GM12878 (cell line): ENCODE results near the gene B3GALNT2. TPM values are rescaled to one million over a fixed set of nuclear protein-coding genes. Genes with fewer than 3 reads are reported as not detected.
A peak's percentile ranks its signal among the peaks of the same experiment; 100 is the strongest.

Source experiments
- ATAC-seq: fragments of 200-7000 bp; cut with Tn5 transposase; 3 replicates; pipeline ENCODE4 v1.9.1; 2020; ENCODE audit warnings: mild to moderate bottlenecking, moderate library complexity
- BruUV-seq: library from RNA; stranded (reverse); fragments of 400-500 nt; replicated peaks from 2 replicates; lab custom pipeline; 2021; lab: Mats Ljungman, UMichigan
- CTCF ChIA-PET: fragments of 300-600 bp; sonication (Branson Sonifier 250); formaldehyde crosslinking; extraction: SDS; loops from one replicate; lab custom pipeline; 2021; ENCODE audit warnings: inconsistent platforms; lab: Yijun Ruan, JAX
- POLR2A ChIA-PET: fragments of 350-600 bp; formaldehyde crosslinking; extraction: SDS; loops from one replicate; lab custom pipeline; 2021; ENCODE audit warnings: inconsistent platforms; lab: Charles Lee
- RAD21 ChIA-PET: fragments of 300-600 bp; sonication (Branson Sonifier 250); formaldehyde crosslinking; loops from one replicate; lab custom pipeline; 2023; ENCODE audit warnings: antibody characterized with exemption; ENCODE audit not compliant: unreplicated experiment; lab: Charles Lee
- SMC1A ChIA-PET: fragments of 300-600 bp; sonication (Branson Sonifier 250); formaldehyde crosslinking; loops from one replicate; lab custom pipeline; 2023; ENCODE audit not compliant: unreplicated experiment, uncharacterized antibody; lab: Charles Lee
- DNase-seq: peaks from one replicate; pipeline ENCODE4 v3.0.0-alpha.2; 2011; ENCODE audit warnings: low read depth, low spot score
- FAIRE-seq: peaks from 3 replicates; lab custom pipeline; 2011; peaks lifted over from hg19 to GRCh38; lab: Jason Lieb, UNC
- H2AFZ ChIP-seq: 2 replicates; pipeline ENCODE4 v1.6.0; 2011; ENCODE audit warnings: low read depth, low read length, control low read depth; ENCODE audit not compliant: control insufficient read depth
- H3K27ac ChIP-seq: 2 replicates; pipeline ENCODE4 v1.5.1; 2011; ENCODE audit warnings: control low read depth; ENCODE audit not compliant: control insufficient read depth, insufficient read depth
- H3K27me3 ChIP-seq, 2 experiments: replicated peaks in 1 of 2; 2 replicates each; pipeline versions ENCODE4 v1.6.0 to v1.6.1; 2011; ENCODE audit warnings: low read length in 1 of 2; ENCODE audit not compliant: control insufficient read depth in 2 of 2, insufficient read depth in 2 of 2
- H3K36me3 ChIP-seq, 2 experiments: 2 replicates each; pipeline ENCODE4 v1.5.1; 2011; ENCODE audit warnings: low read length in 1 of 2; ENCODE audit not compliant: control insufficient read depth in 2 of 2, insufficient read depth in 2 of 2
- H3K4me1 ChIP-seq: 2 replicates; pipeline ENCODE4 v1.6.1; 2011; ENCODE audit warnings: mild to moderate bottlenecking, low read length, moderate library complexity, mixed read lengths; ENCODE audit not compliant: control insufficient read depth, insufficient read depth
- H3K4me2 ChIP-seq: 2 replicates; pipeline ENCODE4 v1.6.0; 2011; ENCODE audit warnings: control low read depth; ENCODE audit not compliant: control insufficient read depth, insufficient read depth
- H3K4me3 ChIP-seq: fragments of 200-600 bp; sonication (generic); 2 replicates; pipeline ENCODE4 v1.5.1; 2016
- H3K79me2 ChIP-seq: 2 replicates; pipeline ENCODE4 v1.6.0; 2011; ENCODE audit warnings: low read length; ENCODE audit not compliant: control insufficient read depth, insufficient read depth
- H3K9ac ChIP-seq: 2 replicates; pipeline ENCODE4 v1.8.0; 2011; ENCODE audit warnings: low read length, control low read depth, mixed read lengths; ENCODE audit not compliant: control insufficient read depth, insufficient read depth
- H3K9me3 ChIP-seq: replicated peaks from 3 replicates; pipeline ENCODE4 v1.5.1; 2011; ENCODE audit warnings: mild to moderate bottlenecking, low read length; ENCODE audit not compliant: control insufficient read depth, insufficient read depth
- H4K20me1 ChIP-seq: 2 replicates; pipeline ENCODE4 v1.6.0; 2011; ENCODE audit not compliant: control insufficient read depth, insufficient read depth
- ASH2L ChIP-seq: fragments of 300-600, 200-600 bp; sonication (generic); IDR thresholded peaks from 2 replicates; pipeline ENCODE4 v1.6.1; 2017; ENCODE audit warnings: low read depth, mild to moderate bottlenecking, borderline replicate concordance
- ATF7 ChIP-seq: fragments of 450-650 bp; IDR thresholded peaks from 2 replicates; pipeline ENCODE4 v1.6.1; 2016; ENCODE audit warnings: low read depth, mild to moderate bottlenecking
- FOS ChIP-seq: IDR thresholded peaks from 3 replicates; pipeline ENCODE4 v1.6.1; 2011; ENCODE audit warnings: borderline replicate concordance; ENCODE audit not compliant: insufficient read length; ENCODE audit errors: extremely low read depth
- NFIC ChIP-seq: IDR thresholded peaks from 2 replicates; pipeline ENCODE4 v1.6.1; 2012; ENCODE audit warnings: low read depth, mild to moderate bottlenecking, inconsistent platforms, low read length, moderate library complexity
- RAD21 ChIP-seq: IDR thresholded peaks from 2 replicates; pipeline ENCODE4 v1.6.1; 2011; ENCODE audit warnings: mild to moderate bottlenecking, low read depth, low read length, moderate library complexity; ENCODE audit not compliant: insufficient read depth
- RCOR1 ChIP-seq: conservative IDR thresholded peaks from 2 replicates; pipeline ENCODE4 v1.6.1; 2012; ENCODE audit warnings: low read depth, low read length, improper control_type of control experiment
- SMC3 ChIP-seq: IDR thresholded peaks from 2 replicates; pipeline ENCODE4 v1.6.1; 2011; ENCODE audit warnings: low read length, improper control_type of control experiment, borderline replicate concordance
- TCF12 ChIP-seq: IDR thresholded peaks from 2 replicates; pipeline ENCODE4 v1.6.1; 2011; ENCODE audit warnings: low read depth, mild to moderate bottlenecking, low read length
- ZBED1 ChIP-seq: IDR thresholded peaks from 2 replicates; pipeline ENCODE4 v1.6.1; 2016; ENCODE audit warnings: borderline replicate concordance
- ZNF207 ChIP-seq: fragments of 450-650 bp; IDR thresholded peaks from 2 replicates; pipeline ENCODE4 v1.6.1; 2014; ENCODE audit warnings: antibody characterized with exemption, mild to moderate bottlenecking, borderline replicate concordance
- ZSCAN29 ChIP-seq: fragments of 450-650 bp; IDR thresholded peaks from 2 replicates; pipeline ENCODE4 v1.6.1; 2017; ENCODE audit warnings: mild to moderate bottlenecking, moderate library complexity
- WGBS: methylation state at CpG from one replicate; pipeline ENCODE4 v1.1.6; 2016; ENCODE audit warnings: low lambda C conversion rate; ENCODE audit not compliant: insufficient replicate concordance, insufficient coverage; ENCODE audit errors: missing lambda C conversion rate; 5-methylcytosine and 5-hydroxymethylcytosine counted together
- in situ Hi-C: fragments of 300-500 bp; cut with MboI; formaldehyde crosslinking; loops from 9 replicates; pipeline ENCODE4 v1.14.3; 2018; ENCODE audit warnings: mixed read lengths
- intact Hi-C: fragments of 100-400 bp; cut with micrococcal nuclease; formaldehyde crosslinking; loops from one replicate; pipeline ENCODE4 v1.14.2; 2022; ENCODE audit not compliant: unreplicated experiment
- polyA plus RNA-seq, 11 experiments: library from polyadenylated mRNA; depleted of rRNA in 4 of 11; unstranded in 6 of 11; stranded (reverse) in 5 of 11; fragments of >200 nt; fragmentation: Nextera tagmentation in 4 of 11; fragmentation: Illumina TruSeq in 1 of 11; extraction: Ambion mirVana in 4 of 11; extraction: Trizol in 1 of 11; gene quantifications; 1 replicate in 1 of 11; 2 replicates in 10 of 11; pipeline versions ENCODE4 v1.2.1 to v1.2.3, GENCODE V29; 2011 to 2016; ENCODE audit warnings: inconsistent platforms in 2 of 11, missing spikeins in 2 of 11, low read depth in 1 of 11
- total RNA-seq, 4 experiments: library from RNA; depleted of rRNA in 3 of 4; stranded (reverse); fragments of >200 nt in 3 of 4; fragmentation: Illumina TruSeq in 1 of 4; extraction: Trizol in 1 of 4; gene quantifications; 2 replicates each; pipeline versions ENCODE4 v1.2.1 to v1.2.3, GENCODE V29; 2013 to 2021
- TF ChIP-seq, protein P1 (sequence below): fragments of 450-650 bp; IDR thresholded peaks from 2 replicates; pipeline ENCODE4 v1.6.1; 2017; ENCODE audit warnings: antibody characterized with exemption, mild to moderate bottlenecking, moderate library complexity
- TF ChIP-seq, protein P2 (sequence below): IDR thresholded peaks from 2 replicates; pipeline ENCODE4 v1.6.1; 2011; ENCODE audit warnings: low read depth, mild to moderate bottlenecking, low read length, moderate library complexity, borderline replicate concordance; ENCODE audit errors: extremely low read depth
- TF ChIP-seq, protein P3 (sequence below): IDR thresholded peaks from 2 replicates; pipeline ENCODE4 v1.6.1; 2012; ENCODE audit warnings: low read depth, low read length, improper control_type of control experiment
- TF ChIP-seq, protein P4 (sequence below): fragments of 150-350 bp; IDR thresholded peaks from 2 replicates; pipeline ENCODE4 v1.6.1; 2016; ENCODE audit warnings: low read depth, low read length

B3GALNT2 gene
- total and polyA plus RNA-seq, 10 of the 15 experiments (the other 5 are each of a cell fraction or from before 2014, with no cell fraction given) = 0.77 to 19.7 (median 12.7) TPM

DNA sequence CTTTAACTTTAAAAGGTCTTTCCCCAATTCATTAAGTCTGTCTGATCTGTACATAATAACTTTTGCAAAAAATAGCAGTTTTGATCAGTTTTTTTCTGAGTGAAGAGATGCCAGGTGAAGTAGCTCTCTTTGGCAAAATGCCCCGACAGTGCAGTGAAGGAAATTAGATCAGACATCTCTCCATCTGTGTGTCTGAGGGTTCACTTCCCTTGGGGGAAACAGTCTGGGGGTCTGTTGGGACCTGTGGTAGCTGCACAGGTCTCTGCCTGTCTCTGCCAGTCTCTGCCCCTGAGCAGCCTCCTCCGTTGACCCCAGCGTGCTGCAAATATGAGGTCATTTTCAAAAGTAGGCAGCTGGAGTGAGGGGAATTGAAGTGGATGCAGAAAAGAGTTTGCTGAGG is 82.5 kb downstream of the B3GALNT2 start (continued):
- TF ChIP-seq, protein P1, sequence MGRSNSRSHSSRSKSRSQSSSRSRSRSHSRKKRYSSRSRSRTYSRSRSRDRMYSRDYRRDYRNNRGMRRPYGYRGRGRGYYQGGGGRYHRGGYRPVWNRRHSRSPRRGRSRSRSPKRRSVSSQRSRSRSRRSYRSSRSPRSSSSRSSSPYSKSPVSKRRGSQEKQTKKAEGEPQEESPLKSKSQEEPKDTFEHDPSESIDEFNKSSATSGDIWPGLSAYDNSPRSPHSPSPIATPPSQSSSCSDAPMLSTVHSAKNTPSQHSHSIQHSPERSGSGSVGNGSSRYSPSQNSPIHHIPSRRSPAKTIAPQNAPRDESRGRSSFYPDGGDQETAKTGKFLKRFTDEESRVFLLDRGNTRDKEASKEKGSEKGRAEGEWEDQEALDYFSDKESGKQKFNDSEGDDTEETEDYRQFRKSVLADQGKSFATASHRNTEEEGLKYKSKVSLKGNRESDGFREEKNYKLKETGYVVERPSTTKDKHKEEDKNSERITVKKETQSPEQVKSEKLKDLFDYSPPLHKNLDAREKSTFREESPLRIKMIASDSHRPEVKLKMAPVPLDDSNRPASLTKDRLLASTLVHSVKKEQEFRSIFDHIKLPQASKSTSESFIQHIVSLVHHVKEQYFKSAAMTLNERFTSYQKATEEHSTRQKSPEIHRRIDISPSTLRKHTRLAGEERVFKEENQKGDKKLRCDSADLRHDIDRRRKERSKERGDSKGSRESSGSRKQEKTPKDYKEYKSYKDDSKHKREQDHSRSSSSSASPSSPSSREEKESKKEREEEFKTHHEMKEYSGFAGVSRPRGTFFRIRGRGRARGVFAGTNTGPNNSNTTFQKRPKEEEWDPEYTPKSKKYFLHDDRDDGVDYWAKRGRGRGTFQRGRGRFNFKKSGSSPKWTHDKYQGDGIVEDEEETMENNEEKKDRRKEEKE = no peak
- TF ChIP-seq NFIC = no peak
- no peak for TF ChIP-seq RCOR1
- no peak for TF ChIP-seq ZSCAN29
- no peak for TF ChIP-seq ASH2L
- TF ChIP-seq, protein P2, sequence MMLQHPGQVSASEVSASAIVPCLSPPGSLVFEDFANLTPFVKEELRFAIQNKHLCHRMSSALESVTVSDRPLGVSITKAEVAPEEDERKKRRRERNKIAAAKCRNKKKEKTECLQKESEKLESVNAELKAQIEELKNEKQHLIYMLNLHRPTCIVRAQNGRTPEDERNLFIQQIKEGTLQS = no peak
- TF ChIP-seq FOS = no peak
- TF ChIP-seq, all 136 proteins: peak for 0

DNA sequence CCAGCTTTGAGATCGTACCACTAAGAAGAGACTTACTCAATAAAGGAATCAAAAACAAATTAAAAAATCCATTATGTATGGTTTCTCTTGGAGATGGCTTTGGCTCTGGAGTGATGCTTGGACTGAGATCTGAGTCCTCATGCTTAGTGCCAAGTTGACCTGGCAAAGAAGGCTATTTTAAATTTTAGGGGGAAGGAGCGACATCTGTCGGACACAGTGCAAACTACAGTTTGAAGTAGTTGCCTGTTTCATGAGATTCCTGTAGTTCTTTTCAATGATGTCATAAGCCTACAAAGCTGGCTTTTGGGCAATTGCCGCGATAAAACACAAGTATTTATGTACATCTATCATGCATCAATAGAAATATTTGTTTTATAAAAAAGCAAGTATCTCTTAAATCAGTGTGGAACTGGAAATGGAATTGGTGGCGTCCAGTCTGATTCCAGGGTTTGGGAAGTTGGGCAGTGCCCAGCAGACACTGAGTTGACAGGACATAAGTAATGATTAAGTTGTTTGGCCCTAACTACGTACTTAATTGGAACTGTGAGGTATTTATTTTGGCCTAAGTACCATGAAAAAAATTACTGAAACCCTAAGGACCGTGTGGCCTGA is 87.1 kb downstream of the B3GALNT2 start:
- Histone ChIP-seq H3K4me3 (no peak overlapping the region), H4K20me1 (no peaks in the 10 kb centered on the region), H3K4me2 (no peak overlapping the region), H3K79me2 (no peaks in the 10 kb centered on the region), H3K9ac (no peak overlapping the region), H3K27me3 (no peaks in the 10 kb centered on the region), H3K4me1 (no peaks in the 10 kb centered on the region), H2AFZ (no peak overlapping the region), H3K36me3 (no peaks in the 10 kb centered on the region; a peak in 1 of 4 replicates), H3K9me3 (no peaks in the 10 kb centered on the region), H3K27ac (no peak overlapping the region)
- RAD21 ChIA-PET = interaction anchor here (0.6 to 3.3 kb wide), 33 partner anchors 9 to 917 kb away, joined by 3 to 28 read pairs (median 5); partner anchors contain the start of genes B3GALNT2, GGPS1, RBM34 and TOMM20
- DNase-seq (peak; percentile 34), FAIRE-seq (peak; percentile 31), ATAC-seq (peak; percentile 74)
- CTCF ChIA-PET = interaction anchor here (0.6 to 5.3 kb wide), 91 partner anchors 7 to 1094 kb away, joined by 3 to 101 read pairs (median 5); partner anchors contain the start of genes B3GALNT2, RBM34 and TBCE
- intact Hi-C loops (loop anchor here (2.0 to 10.0 kb wide), 6 partner anchors 220 to 1302 kb away; no protein-coding TSS in a partner anchor), in situ Hi-C loops (loop anchor here (5.0 kb wide), 2 partner anchors 170 to 315 kb away; no protein-coding TSS in a partner anchor)
- SMC1A ChIA-PET = interaction anchor here (0.6 to 3.3 kb wide), 41 partner anchors 10 to 1302 kb away, joined by 3 to 46 read pairs (median 5); partner anchors contain the start of gene RBM34
- WGBS = 37% methylated on average over 8 of the region's 8 CpGs
- POLR2A ChIA-PET = interaction anchor here (0.7 to 1.5 kb wide), 3 partner anchors 176 to 313 kb away, joined by 3 to 9 read pairs (median 3); partner anchors contain the start of gene RBM34
- BruUV-seq = no TSS peak
- no peak for TF ChIP-seq TCF12
- TF ChIP-seq, protein P3, sequence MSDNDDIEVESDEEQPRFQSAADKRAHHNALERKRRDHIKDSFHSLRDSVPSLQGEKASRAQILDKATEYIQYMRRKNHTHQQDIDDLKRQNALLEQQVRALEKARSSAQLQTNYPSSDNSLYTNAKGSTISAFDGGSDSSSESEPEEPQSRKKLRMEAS = no peak
- no peak for TF ChIP-seq FOS
- peak; percentile 84 for TF ChIP-seq ATF7
- TF ChIP-seq, protein P4, sequence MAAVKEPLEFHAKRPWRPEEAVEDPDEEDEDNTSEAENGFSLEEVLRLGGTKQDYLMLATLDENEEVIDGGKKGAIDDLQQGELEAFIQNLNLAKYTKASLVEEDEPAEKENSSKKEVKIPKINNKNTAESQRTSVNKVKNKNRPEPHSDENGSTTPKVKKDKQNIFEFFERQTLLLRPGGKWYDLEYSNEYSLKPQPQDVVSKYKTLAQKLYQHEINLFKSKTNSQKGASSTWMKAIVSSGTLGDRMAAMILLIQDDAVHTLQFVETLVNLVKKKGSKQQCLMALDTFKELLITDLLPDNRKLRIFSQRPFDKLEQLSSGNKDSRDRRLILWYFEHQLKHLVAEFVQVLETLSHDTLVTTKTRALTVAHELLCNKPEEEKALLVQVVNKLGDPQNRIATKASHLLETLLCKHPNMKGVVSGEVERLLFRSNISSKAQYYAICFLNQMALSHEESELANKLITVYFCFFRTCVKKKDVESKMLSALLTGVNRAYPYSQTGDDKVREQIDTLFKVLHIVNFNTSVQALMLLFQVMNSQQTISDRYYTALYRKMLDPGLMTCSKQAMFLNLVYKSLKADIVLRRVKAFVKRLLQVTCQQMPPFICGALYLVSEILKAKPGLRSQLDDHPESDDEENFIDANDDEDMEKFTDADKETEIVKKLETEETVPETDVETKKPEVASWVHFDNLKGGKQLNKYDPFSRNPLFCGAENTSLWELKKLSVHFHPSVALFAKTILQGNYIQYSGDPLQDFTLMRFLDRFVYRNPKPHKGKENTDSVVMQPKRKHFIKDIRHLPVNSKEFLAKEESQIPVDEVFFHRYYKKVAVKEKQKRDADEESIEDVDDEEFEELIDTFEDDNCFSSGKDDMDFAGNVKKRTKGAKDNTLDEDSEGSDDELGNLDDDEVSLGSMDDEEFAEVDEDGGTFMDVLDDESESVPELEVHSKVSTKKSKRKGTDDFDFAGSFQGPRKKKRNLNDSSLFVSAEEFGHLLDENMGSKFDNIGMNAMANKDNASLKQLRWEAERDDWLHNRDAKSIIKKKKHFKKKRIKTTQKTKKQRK = no peak
- TF ChIP-seq ZNF207 = no peak
- TF ChIP-seq ZBED1 = no peak
- TF ChIP-seq RAD21 = peak; percentile 77
- TF ChIP-seq SMC3 = peak; percentile 78
